Uterus (tissue), 4 donors: ENCODE data around the gene UCKL1. TPM values are rescaled to one million over a fixed set of nuclear protein-coding genes. Genes with fewer than 3 reads are reported as not detected.
A peak's percentile ranks its signal among the peaks of the same experiment; 100 is the strongest.

Experiments used
- DNase-seq, 2 donors: peaks; one replicate each; pipeline ENCODE4 v3.0.0-alpha.2; 2019 to 2020
- H3K27ac ChIP-seq, 2 donors: fragments of 200-600 bp; sonication (generic); 1 replicate in 1 of 2; 2 replicates in 1 of 2; pipeline ENCODE4 v1.5.1; 2016 to 2018
- H3K27me3 ChIP-seq, 2 donors: fragments of 200-600 bp; sonication (generic); one replicate each; pipeline ENCODE4 v1.5.1; 2018 to 2019; ENCODE audit warnings: control low read depth in 1 of 2
- H3K36me3 ChIP-seq, 2 donors: fragments of 200-600 bp; sonication (generic); one replicate each; pipeline ENCODE4 v1.5.1; 2019; ENCODE audit warnings: control low read depth in 1 of 2
- H3K4me1 ChIP-seq, 2 donors: fragments of 200-600 bp; sonication (generic); one replicate each; pipeline ENCODE4 v1.5.1; 2018 to 2019; ENCODE audit warnings: control low read depth in 1 of 2
- H3K4me3 ChIP-seq, 2 donors: fragments of 200-600 bp; sonication (generic); 1 replicate in 1 of 2; 2 replicates in 1 of 2; pipeline ENCODE4 v1.5.1; 2018 to 2019; ENCODE audit warnings: mild to moderate bottlenecking in 1 of 2
- H3K9me3 ChIP-seq, 2 donors: fragments of 200-600 bp; sonication (generic); one replicate each; pipeline ENCODE4 v1.5.1; 2019; ENCODE audit warnings: control low read depth in 1 of 2
- POLR2A ChIP-seq, 2 donors: fragments of 450-650 bp; IDR thresholded peaks; one replicate each; pipeline ENCODE4 v1.6.1; 2016; ENCODE audit warnings: antibody characterized with exemption in 2 of 2, mild to moderate bottlenecking in 1 of 2, moderate library complexity in 1 of 2
- intact Hi-C: fragments of 100-400 bp; cut with DNase I; formaldehyde crosslinking; loops from one replicate; pipeline ENCODE4 v1.15.1; 2023; ENCODE audit warnings: low total_unique reads
- total RNA-seq, 4 donors: library from RNA; depleted of rRNA in 3 of 4; stranded (reverse); fragments of >200 nt in 3 of 4; gene quantifications; one replicate each; pipeline versions ENCODE4 v1.1.0 to v1.2.4, GENCODE V29; 2014 to 2023
- TF ChIP-seq, protein P1 (sequence below), 4 experiments: fragments of 200-600 bp in 2 of 4; fragments of 450-650 bp in 2 of 4; sonication (generic) in 2 of 4; IDR thresholded peaks; one replicate each; pipeline ENCODE4 v1.5.1; 2016 to 2019; ENCODE audit warnings: antibody characterized with exemption in 4 of 4, mild to moderate bottlenecking in 2 of 4, moderate library complexity in 1 of 4
- donor health status: DM: yes; HTN: yes; CAD: no.

The UCKL1 gene
- total RNA-seq, 4 donors from 2014 or later: 21.8 to 64.6 (median 23.5) TPM

DNA sequence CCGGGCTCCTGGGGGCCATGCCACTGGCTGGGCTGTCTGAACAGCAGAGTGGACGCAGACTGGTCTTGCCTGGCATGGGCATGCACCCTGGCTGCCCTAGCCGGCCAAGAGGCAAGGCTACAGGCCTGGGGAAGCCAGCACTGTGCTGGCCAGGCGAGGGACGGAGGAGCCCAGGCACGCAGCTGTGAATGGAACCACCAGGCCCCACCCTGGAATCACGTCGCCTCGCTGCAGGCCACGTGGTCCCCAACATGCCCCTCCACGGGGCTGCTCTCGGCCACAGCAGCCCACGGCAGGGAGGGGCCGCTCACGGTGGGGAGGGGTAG lies 4.0 kb downstream of the UCKL1 start:
- no peaks in the 10 kb centered on the region for H3K27me3 ChIP-seq
- H3K27ac ChIP-seq: peak overlapping the region; percentile 89 to 98
- DNase-seq: no peak
- H3K9me3 ChIP-seq: no peaks in the 10 kb centered on the region
- TF ChIP-seq POLR2A (IDR thresholded peaks at IDR 0.05): no peak
- TF ChIP-seq, protein P1, sequence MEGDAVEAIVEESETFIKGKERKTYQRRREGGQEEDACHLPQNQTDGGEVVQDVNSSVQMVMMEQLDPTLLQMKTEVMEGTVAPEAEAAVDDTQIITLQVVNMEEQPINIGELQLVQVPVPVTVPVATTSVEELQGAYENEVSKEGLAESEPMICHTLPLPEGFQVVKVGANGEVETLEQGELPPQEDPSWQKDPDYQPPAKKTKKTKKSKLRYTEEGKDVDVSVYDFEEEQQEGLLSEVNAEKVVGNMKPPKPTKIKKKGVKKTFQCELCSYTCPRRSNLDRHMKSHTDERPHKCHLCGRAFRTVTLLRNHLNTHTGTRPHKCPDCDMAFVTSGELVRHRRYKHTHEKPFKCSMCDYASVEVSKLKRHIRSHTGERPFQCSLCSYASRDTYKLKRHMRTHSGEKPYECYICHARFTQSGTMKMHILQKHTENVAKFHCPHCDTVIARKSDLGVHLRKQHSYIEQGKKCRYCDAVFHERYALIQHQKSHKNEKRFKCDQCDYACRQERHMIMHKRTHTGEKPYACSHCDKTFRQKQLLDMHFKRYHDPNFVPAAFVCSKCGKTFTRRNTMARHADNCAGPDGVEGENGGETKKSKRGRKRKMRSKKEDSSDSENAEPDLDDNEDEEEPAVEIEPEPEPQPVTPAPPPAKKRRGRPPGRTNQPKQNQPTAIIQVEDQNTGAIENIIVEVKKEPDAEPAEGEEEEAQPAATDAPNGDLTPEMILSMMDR (IDR thresholded peaks at IDR 0.05): no peak
- H3K4me1 ChIP-seq: peaks cover 13 to 38% of the 10 kb centered on the region in 2 donors
- H3K4me3 ChIP-seq: no peak overlapping the region
- intact Hi-C loops: no loop called here
- no peaks in the 10 kb centered on the region for H3K36me3 ChIP-seq

DNA sequence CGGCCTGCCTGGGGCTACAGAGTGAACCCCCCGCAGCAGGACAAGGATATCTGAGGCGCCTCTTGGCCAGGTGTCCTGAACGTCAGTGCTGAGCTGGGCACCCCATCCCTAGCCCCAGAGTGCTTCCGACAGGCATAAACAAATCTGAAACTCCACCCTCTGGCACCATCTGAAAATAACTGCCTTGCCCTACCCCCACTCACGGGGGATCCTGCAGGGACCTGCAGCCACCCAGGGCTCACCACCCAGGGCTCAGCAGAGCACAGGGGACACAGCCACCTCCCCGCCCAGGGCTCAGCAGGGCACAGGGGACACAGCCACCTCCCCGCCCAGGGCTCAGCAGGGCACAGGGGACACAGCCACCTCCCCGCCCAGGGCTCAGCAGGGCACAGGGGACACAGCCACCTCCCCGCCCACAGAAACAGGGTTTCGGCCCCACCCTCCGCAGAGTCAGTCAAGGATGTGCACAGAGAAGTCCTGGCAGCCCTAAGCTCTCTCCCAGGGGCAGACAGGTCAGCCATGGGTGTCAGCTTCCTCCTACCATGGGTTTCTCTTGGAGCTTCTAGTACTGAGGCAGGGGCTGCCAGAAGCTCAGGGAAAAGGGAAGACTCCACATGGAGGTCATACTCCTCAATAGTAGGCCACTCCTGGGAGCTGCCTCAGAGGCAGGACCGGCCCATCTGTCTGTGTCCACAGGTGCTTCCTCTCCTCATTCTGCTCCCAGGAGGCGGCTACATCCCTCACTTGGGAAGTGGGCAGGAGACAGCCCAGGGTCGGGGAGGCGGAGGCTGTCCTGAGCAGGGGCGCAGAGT lies 4.6 kb downstream of the UCKL1 start:
- Histone ChIP-seq H3K27me3 (no peaks in the 10 kb centered on the region), H3K4me1 (peaks cover 13 to 38% of the 10 kb centered on the region in 2 donors), H3K9me3 (no peaks in the 10 kb centered on the region), H3K27ac (peak overlapping the region; percentile 89 to 98), H3K4me3 (peak overlapping the region in 1 of 2 donors; percentile 3), H3K36me3 (no peaks in the 10 kb centered on the region)
- no peak for TF ChIP-seq POLR2A (IDR thresholded peaks at IDR 0.05)
- TF ChIP-seq, protein P1 (IDR thresholded peaks at IDR 0.05): no peak
- intact Hi-C loops: no loop called here
- no peak for DNase-seq

DNA sequence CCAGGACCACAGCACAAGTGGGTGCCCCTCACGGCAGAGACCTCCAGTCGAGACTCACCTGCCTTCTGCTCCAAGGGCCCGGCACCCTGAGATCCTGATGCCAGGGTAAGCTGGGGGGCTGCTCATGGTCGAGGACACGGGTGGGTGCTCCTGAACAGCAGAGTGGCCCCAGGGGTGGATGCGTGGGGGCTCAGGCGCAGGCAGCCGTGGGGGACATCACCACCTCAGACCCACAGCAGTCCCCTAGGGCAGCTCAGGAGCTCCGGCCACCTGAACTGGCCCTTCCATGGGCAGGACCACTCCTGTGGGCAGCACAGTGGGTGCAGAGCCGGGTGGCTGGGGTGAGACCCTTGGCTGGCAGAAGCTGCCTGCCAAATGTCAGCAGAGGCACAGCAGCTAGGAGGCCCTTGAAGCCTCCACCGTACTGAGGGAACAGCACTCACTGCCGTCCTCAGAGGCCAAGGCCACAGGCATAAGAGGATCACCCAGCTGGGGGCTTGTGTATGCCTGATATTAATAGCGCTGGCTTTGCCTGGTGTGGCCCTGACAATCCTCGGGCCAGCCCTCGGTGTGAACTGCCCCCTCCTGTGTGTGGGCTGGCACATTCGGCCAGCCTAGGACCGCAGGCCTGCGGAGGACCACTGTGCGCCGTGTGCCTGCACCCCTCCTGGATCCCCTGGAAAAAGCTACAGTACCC lies 5.4 kb downstream of the UCKL1 start:
- intact Hi-C loops: no loop called here

DNA sequence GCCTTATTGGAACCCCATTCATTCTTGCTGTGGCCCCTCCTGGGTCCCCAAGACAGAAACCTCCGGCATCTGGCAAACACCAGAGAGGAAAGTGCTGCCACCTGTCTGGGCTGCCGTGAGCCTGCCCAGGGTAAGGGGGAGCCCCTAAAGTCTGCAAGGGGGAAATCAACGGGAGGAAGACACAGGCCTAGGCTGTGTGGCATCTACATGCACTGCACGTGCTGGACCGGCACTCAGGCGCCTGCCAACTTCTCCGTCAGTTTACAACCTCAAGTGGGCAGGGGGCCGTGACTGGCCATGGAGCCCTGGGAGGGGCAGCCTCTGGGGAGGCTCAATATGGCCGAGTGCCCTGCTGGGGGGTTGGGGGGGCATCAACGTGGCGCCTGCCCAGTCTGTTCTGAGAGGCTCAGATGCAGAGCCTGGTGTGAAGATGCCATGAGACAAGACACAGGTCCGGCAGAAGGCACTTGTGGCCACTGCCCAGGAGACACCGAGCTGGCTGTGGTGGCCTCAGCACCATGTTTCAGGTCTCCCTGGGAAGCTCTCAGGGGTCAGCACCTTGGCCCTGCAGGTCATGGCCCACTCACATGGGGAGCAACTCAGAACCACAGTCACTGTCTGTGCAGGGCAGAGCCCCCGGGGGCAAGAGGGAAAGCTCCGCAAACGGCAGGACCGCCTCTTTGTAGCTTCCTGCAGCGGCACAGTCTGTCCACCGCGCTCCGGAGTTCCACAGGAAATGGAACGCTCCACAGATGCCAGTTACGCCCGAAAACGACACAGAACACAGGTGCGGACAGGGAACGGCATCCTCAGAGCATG lies 8.4 kb downstream of the UCKL1 start:
- peak overlapping the region; percentile 89 to 98 for H3K27ac ChIP-seq
- peaks cover 4 to 38% of the 10 kb centered on the region in 2 donors for H3K4me1 ChIP-seq
- peak in 1 of 2 donors; percentile 43 for DNase-seq
- H3K27me3 ChIP-seq: no peaks in the 10 kb centered on the region
- no peaks in the 10 kb centered on the region for H3K36me3 ChIP-seq
- no peaks in the 10 kb centered on the region for H3K9me3 ChIP-seq
- H3K4me3 ChIP-seq: peak overlapping the region in 1 of 2 donors; percentile 16
- intact Hi-C loops: no loop called here
- TF ChIP-seq, protein P1 (IDR thresholded peaks at IDR 0.05): no peak
- TF ChIP-seq POLR2A (IDR thresholded peaks at IDR 0.05): no peak

More for the DNA sequence above, 5.4 kb downstream of the UCKL1 start:
- no peaks in the 10 kb centered on the region for H3K36me3 ChIP-seq
- no peaks in the 10 kb centered on the region for H3K27me3 ChIP-seq
- no peak for DNase-seq
- peak overlapping the region; percentile 89 to 98 for H3K27ac ChIP-seq
- TF ChIP-seq, protein P1 (IDR thresholded peaks at IDR 0.05): no peak
- TF ChIP-seq POLR2A (IDR thresholded peaks at IDR 0.05): no peak
- peaks cover 13 to 38% of the 10 kb centered on the region in 2 donors for H3K4me1 ChIP-seq
- no peaks in the 10 kb centered on the region for H3K9me3 ChIP-seq
- H3K4me3 ChIP-seq: peak overlapping the region in 1 of 2 donors; percentile 3
